Esophagus muscularis mucosa (tissue), 4 donors: ENCODE data around the gene MRGPRD. TPM values are rescaled to one million over a fixed set of nuclear protein-coding genes. Genes with fewer than 3 reads are reported as not detected.

ENCODE experiments used
- DNase-seq: peaks from one replicate; pipeline ENCODE4 v3.0.0-alpha.2; 2017; ENCODE audit errors: extremely low spot score
- H3K27ac ChIP-seq, 4 donors: fragments of 200-600 bp; sonication (generic); replicated peaks in 1 of 4; 1 replicate in 3 of 4; 2 replicates in 1 of 4; pipeline ENCODE4 v1.5.1; 2016 to 2019; ENCODE audit warnings: mild to moderate bottlenecking in 1 of 4
- H3K27me3 ChIP-seq, 4 donors: fragments of 200-600 bp; sonication (generic); one replicate each; pipeline versions ENCODE4 v1.5.1 to v1.6.0; 2016 to 2019
- H3K36me3 ChIP-seq, 4 donors: fragments of 200-600 bp; sonication (generic); one replicate each; pipeline ENCODE4 v1.5.1; 2016 to 2019
- H3K4me1 ChIP-seq, 4 donors: fragments of 200-600 bp; sonication (generic); one replicate each; pipeline ENCODE4 v1.5.1; 2016 to 2019
- H3K4me3 ChIP-seq, 4 donors: fragments of 200-600 bp; sonication (generic); 1 replicate in 2 of 4; 2 replicates in 2 of 4; pipeline ENCODE4 v1.5.1; 2016 to 2019; ENCODE audit warnings: mild to moderate bottlenecking in 4 of 4, moderate library complexity in 1 of 4
- H3K9me3 ChIP-seq, 4 donors: fragments of 200-600 bp; sonication (generic); 1 replicate in 3 of 4; 2 replicates in 1 of 4; pipeline ENCODE4 v1.5.1; 2016 to 2019
- CTCF ChIP-seq, 3 experiments: fragments of 200-600 bp in 2 of 3; fragments of 450-650 bp in 1 of 3; sonication (generic) in 2 of 3; IDR thresholded peaks; one replicate each; pipeline ENCODE4 v1.5.1; 2017 to 2019; ENCODE audit warnings: antibody characterized with exemption in 3 of 3, mild to moderate bottlenecking in 2 of 3, moderate library complexity in 1 of 3
- EP300 ChIP-seq: sonication (generic); formaldehyde crosslinking; IDR thresholded peaks from one replicate; pipeline ENCODE4 v1.6.1; 2017; ENCODE audit warnings: antibody characterized with exemption
- POLR2A ChIP-seq: fragments of 450-650 bp; IDR thresholded peaks from one replicate; pipeline ENCODE4 v1.6.1; 2017; ENCODE audit warnings: antibody characterized with exemption, moderate library complexity, mild to moderate bottlenecking, low read depth
- POLR2AphosphoS5 ChIP-seq, 2 donors: sonication (generic); formaldehyde crosslinking; IDR thresholded peaks; one replicate each; pipeline ENCODE4 v1.6.1; 2017; ENCODE audit warnings: antibody characterized with exemption in 2 of 2
- WGBS: methylation state at CpG from one replicate; pipeline ENCODE4 v1.1.5; 2018; 5-methylcytosine and 5-hydroxymethylcytosine counted together
- intact Hi-C: fragments of 100-400 bp; cut with DNase I; formaldehyde crosslinking; loops from one replicate; pipeline ENCODE4 v1.15.1; 2023
- total RNA-seq, 4 donors: library from RNA; depleted of rRNA; stranded (reverse); fragments of >200 nt; gene quantifications; one replicate each; pipeline versions ENCODE4 v1.1.0 to v1.2.1, GENCODE V29; 2016

The MRGPRD gene
- total RNA-seq: 1 to 10 TPM in 1 of 4 donors, under 1 TPM in 2, not detected in 1; 0.32 to 2.5 (median 0.66) TPM

GRCh38 chr11:68980776-68981065, at the start of gene MRGPRD:
MRGPRD (minus strand) TSS chr11:68980986; CDS start chr11:68980986, 0 bp downstream.
- Histone ChIP-seq H3K4me3 (no peak within 1 kb of the TSS), H3K36me3 (no peaks in the 10 kb centered on the region), H3K9me3 (no peaks in the 10 kb centered on the region), H3K27me3 (no peaks in the 10 kb centered on the region), H3K4me1 (peaks cover 7 to 28% (median 11%) of the 10 kb centered on the region in 4 donors), H3K27ac (no peak within 1 kb of the TSS)
- DNase-seq: no peak
- TF ChIP-seq POLR2AphosphoS5 (IDR thresholded peaks at IDR 0.05) (no peak), CTCF (IDR thresholded peaks at IDR 0.05) (no peak), EP300 (no peak), POLR2A (no peak)
- 88% methylated on average over 8 of the region's 8 CpGs for WGBS
- intact Hi-C loops: no loop called here

GRCh38 chr11:69030301-69030700, 49.5 kb upstream of the MRGPRD start:
- TF ChIP-seq CTCF (IDR thresholded peaks at IDR 0.05) (no peak), POLR2AphosphoS5 (IDR thresholded peaks at IDR 0.05) (no peak), POLR2A (no peak), EP300 (no peak)
- Histone ChIP-seq H3K27me3 (no peaks in the 10 kb centered on the region), H3K27ac (no peak overlapping the region), H3K9me3 (no peaks in the 10 kb centered on the region), H3K4me1 (peaks cover 0 to 6% (median 4%) of the 10 kb centered on the region in 4 donors), H3K36me3 (no peaks in the 10 kb centered on the region), H3K4me3 (no peak overlapping the region)
- 79% methylated on average over 6 of the region's 6 CpGs for WGBS
- intact Hi-C loops: no loop called here
- no peak for DNase-seq

- H3K36me3 ChIP-seq: no peaks in the 10 kb centered on the region
- DNase-seq: no peak
- no peak overlapping the region for H3K4me3 ChIP-seq
- TF ChIP-seq POLR2A (no peak), CTCF (IDR thresholded peaks at IDR 0.05) (no peak), POLR2AphosphoS5 (IDR thresholded peaks at IDR 0.05) (no peak), EP300 (no peak)
- H3K9me3 ChIP-seq: no peaks in the 10 kb centered on the region
- 70% methylated on average over 9 of the region's 9 CpGs for WGBS
- intact Hi-C loops: no loop called here
- H3K4me1 ChIP-seq: no peaks in the 10 kb centered on the region
- no peak overlapping the region for H3K27ac ChIP-seq
- H3K27me3 ChIP-seq: no peaks in the 10 kb centered on the region
Measured at GRCh38 chr11:69027704-69028372, 47.1 kb upstream of the MRGPRD start.

- WGBS: 97% methylated on average over 5 of the region's 6 CpGs
- Histone ChIP-seq H3K27me3 (no peaks in the 10 kb centered on the region), H3K27ac (no peak overlapping the region), H3K4me3 (no peak overlapping the region), H3K36me3 (no peaks in the 10 kb centered on the region), H3K9me3 (no peaks in the 10 kb centered on the region), H3K4me1 (peaks cover 0 to 4% (median under 1%) of the 10 kb centered on the region in 4 donors)
- DNase-seq: no peak
- intact Hi-C loops: no loop called here
- TF ChIP-seq CTCF (IDR thresholded peaks at IDR 0.05): no peak
- TF ChIP-seq POLR2A: no peak
- no peak for TF ChIP-seq EP300
- no peak for TF ChIP-seq POLR2AphosphoS5 (IDR thresholded peaks at IDR 0.05)
Measured at GRCh38 chr11:69024509-69024908, 43.7 kb upstream of the MRGPRD start.

- Histone ChIP-seq H3K36me3 (no peaks in the 10 kb centered on the region), H3K4me1 (peaks cover 0 to 18% (median 16%) of the 10 kb centered on the region in 4 donors), H3K27me3 (no peaks in the 10 kb centered on the region), H3K9me3 (no peaks in the 10 kb centered on the region), H3K4me3 (no peak overlapping the region), H3K27ac (no peak overlapping the region)
- DNase-seq: no peak
- TF ChIP-seq POLR2AphosphoS5 (IDR thresholded peaks at IDR 0.05) (no peak), POLR2A (no peak), EP300 (no peak), CTCF (IDR thresholded peaks at IDR 0.05) (no peak)
- intact Hi-C loops: no loop called here
- WGBS: 77% methylated on average over 10 of the region's 10 CpGs
Measured at GRCh38 chr11:69022260-69022659, 41.5 kb upstream of the MRGPRD start.
